Natural killer cell (primary cell): Measurements from ENCODE around the gene DYNC1LI2. TPM values are rescaled to one million over a fixed set of nuclear protein-coding genes. Genes with fewer than 3 reads are reported as not detected.

Experiments
- ATAC-seq, 3 donors: fragments of 150-1000 bp in 2 of 3; fragments of 200-7000 bp in 1 of 3; cut with Tn5 transposase; 1 replicate in 1 of 3; 2 replicates in 2 of 3; pipeline ENCODE4 v1.10.0; 2021; ENCODE audit warnings: mild to moderate bottlenecking in 2 of 3, moderate library complexity in 2 of 3
- DNase-seq, 2 donors: peaks; one replicate each; pipeline versions ENCODE4 v3.0.0 to v3.0.0-alpha.2; 2013 to 2021; ENCODE audit warnings: mixed read lengths in 1 of 2
- H3K27ac ChIP-seq: one replicate; pipeline ENCODE4 v1.5.1; 2013; ENCODE audit warnings: mild to moderate bottlenecking, low read length
- H3K27me3 ChIP-seq: one replicate; pipeline ENCODE4 v1.6.1; 2013; ENCODE audit warnings: low read length; ENCODE audit not compliant: control insufficient read depth, insufficient read depth
- H3K36me3 ChIP-seq: one replicate; pipeline ENCODE4 v1.6.1; 2013; ENCODE audit warnings: low read length; ENCODE audit not compliant: control insufficient read depth, insufficient read depth
- H3K4me1 ChIP-seq: one replicate; pipeline ENCODE4 v1.6.1; 2013; ENCODE audit warnings: low read length; ENCODE audit not compliant: control insufficient read depth, insufficient read depth
- H3K4me3 ChIP-seq: one replicate; pipeline ENCODE4 v1.5.1; 2013; ENCODE audit warnings: low read length
- H3K9me3 ChIP-seq: one replicate; pipeline ENCODE4 v1.6.1; 2013; ENCODE audit warnings: low read length; ENCODE audit not compliant: control insufficient read depth, insufficient read depth
- H3K27ac Mint-ChIP-seq, 2 donors: one replicate each; pipeline ENCODE4 v1.8.0; 2022; ENCODE audit warnings: mild to moderate bottlenecking in 2 of 2, mixed read lengths in 2 of 2, moderate library complexity in 1 of 2
- H3K27me3 Mint-ChIP-seq, 2 donors: one replicate each; pipeline ENCODE4 v1.8.0; 2022; ENCODE audit warnings: low read depth in 2 of 2, mixed read lengths in 2 of 2
- H3K36me3 Mint-ChIP-seq: one replicate; pipeline ENCODE4 v1.8.0; 2022; ENCODE audit warnings: mixed read lengths
- H3K4me1 Mint-ChIP-seq, 2 donors: one replicate each; pipeline ENCODE4 v1.8.0; 2022; ENCODE audit warnings: mixed read lengths in 2 of 2
- H3K4me3 Mint-ChIP-seq: one replicate; pipeline ENCODE4 v1.8.0; 2022; ENCODE audit warnings: mild to moderate bottlenecking, moderate library complexity, mixed read lengths
- H3K9me3 Mint-ChIP-seq, 2 donors: one replicate each; pipeline ENCODE4 v1.8.0; 2022; ENCODE audit warnings: mixed read lengths in 2 of 2
- WGBS: methylation state at CpG from one replicate; pipeline ENCODE4 v1.1.7; 2013; ENCODE audit warnings: missing lambda C conversion rate; ENCODE audit not compliant: insufficient coverage; 5-methylcytosine and 5-hydroxymethylcytosine counted together
- intact Hi-C: fragments of 100-400 bp; cut with micrococcal nuclease; formaldehyde crosslinking; loops from one replicate; pipeline ENCODE4 v1.14.2; 2022
- total RNA-seq, 4 donors: library from RNA; stranded (reverse); fragments of 120-200 nt in 1 of 4; gene quantifications; one replicate each; pipeline versions ENCODE4 v1.2.3 to v1.2.4, GENCODE V29; 2013 to 2022
- TF ChIP-seq, protein P1 (sequence below): fragments of 200-600 bp; IDR thresholded peaks from one replicate; pipeline ENCODE4 v1.8.0; 2022; ENCODE audit warnings: antibody characterized with exemption

Gene DYNC1LI2
- total RNA-seq, 3 donors from 2014 or later (not counting 1 experiment from before 2014, with no cell fraction given): 105 to 115 (median 110) TPM

DNA sequence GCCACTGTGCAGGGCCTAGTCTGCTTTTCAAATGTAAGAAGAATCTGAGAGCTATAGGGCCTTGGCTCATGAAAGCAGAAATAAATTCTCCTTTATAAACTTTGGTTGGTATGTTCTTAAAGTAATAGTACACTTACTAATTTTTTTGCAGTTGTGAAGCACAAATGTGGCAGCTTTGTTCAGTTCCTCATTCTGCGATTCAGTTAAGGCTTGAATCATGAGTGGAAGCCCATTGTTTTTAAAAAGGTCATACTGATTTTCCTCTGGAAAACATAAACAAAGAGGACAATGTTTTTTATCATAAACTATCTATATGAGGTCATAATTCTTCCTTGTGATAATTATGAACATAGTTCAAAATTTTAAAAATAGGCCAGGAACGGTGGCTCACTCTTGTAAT is 23.6 kb upstream of the DYNC1LI2 start:
- TF ChIP-seq, protein P1, sequence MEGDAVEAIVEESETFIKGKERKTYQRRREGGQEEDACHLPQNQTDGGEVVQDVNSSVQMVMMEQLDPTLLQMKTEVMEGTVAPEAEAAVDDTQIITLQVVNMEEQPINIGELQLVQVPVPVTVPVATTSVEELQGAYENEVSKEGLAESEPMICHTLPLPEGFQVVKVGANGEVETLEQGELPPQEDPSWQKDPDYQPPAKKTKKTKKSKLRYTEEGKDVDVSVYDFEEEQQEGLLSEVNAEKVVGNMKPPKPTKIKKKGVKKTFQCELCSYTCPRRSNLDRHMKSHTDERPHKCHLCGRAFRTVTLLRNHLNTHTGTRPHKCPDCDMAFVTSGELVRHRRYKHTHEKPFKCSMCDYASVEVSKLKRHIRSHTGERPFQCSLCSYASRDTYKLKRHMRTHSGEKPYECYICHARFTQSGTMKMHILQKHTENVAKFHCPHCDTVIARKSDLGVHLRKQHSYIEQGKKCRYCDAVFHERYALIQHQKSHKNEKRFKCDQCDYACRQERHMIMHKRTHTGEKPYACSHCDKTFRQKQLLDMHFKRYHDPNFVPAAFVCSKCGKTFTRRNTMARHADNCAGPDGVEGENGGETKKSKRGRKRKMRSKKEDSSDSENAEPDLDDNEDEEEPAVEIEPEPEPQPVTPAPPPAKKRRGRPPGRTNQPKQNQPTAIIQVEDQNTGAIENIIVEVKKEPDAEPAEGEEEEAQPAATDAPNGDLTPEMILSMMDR: no peak
- DNase-seq: no peak

DNA sequence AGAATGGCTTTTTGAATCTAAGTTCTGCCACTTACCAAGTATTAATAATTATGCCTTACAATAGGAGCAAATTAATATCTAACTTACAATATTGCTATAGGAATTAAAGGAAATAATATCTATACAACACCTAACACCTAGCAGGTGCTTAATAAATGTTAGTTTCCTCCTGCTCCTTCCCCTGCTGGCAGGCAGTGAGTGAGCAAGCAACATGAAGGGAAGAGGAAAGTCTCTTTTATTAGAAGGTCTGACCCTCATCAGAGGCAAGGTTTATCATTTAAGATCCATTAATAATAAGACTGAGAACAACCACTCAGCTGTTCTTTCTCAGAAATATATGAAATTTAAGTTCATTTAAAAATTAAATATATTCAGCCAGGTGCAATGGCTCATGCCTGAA is 6.7 kb upstream of the DYNC1LI2 start:
- no peaks in the 10 kb centered on the region for H3K4me1 ChIP-seq
- H3K27ac ChIP-seq: no peak overlapping the region
- no peaks in the 10 kb centered on the region for H3K36me3 ChIP-seq
- no peak for DNase-seq
- no peaks in the 10 kb centered on the region for H3K27me3 ChIP-seq
- no peak for ATAC-seq
- Mint-ChIP-seq H3K4me1 (no peaks in the 10 kb centered on the region), H3K4me3 (no peak overlapping the region), H3K27ac (no peak overlapping the region), H3K36me3 (no peaks in the 10 kb centered on the region), H3K27me3 (peaks cover 1 to 2% of the 10 kb centered on the region in 2 donors), H3K9me3 (no peaks in the 10 kb centered on the region)
- intact Hi-C loops: no loop called here
- H3K4me3 ChIP-seq: no peak overlapping the region
- TF ChIP-seq, protein P1: no peak
- no peaks in the 10 kb centered on the region for H3K9me3 ChIP-seq

More for the DNA sequence above, 23.6 kb upstream of the DYNC1LI2 start:
- Histone ChIP-seq H3K27me3 (no peaks in the 10 kb centered on the region), H3K4me1 (no peaks in the 10 kb centered on the region), H3K36me3 (no peaks in the 10 kb centered on the region), H3K9me3 (no peaks in the 10 kb centered on the region), H3K4me3 (no peak overlapping the region), H3K27ac (no peak overlapping the region)
- H3K4me3 Mint-ChIP-seq: no peak overlapping the region
- no peak for ATAC-seq
- H3K9me3 Mint-ChIP-seq: no peaks in the 10 kb centered on the region
- no peaks in the 10 kb centered on the region for H3K27me3 Mint-ChIP-seq
- intact Hi-C loops: no loop called here
- H3K27ac Mint-ChIP-seq: no peak overlapping the region
- WGBS: 80% methylated on average over 2 of the region's 2 CpGs
- no peaks in the 10 kb centered on the region for H3K36me3 Mint-ChIP-seq
- H3K4me1 Mint-ChIP-seq: no peaks in the 10 kb centered on the region

DNA sequence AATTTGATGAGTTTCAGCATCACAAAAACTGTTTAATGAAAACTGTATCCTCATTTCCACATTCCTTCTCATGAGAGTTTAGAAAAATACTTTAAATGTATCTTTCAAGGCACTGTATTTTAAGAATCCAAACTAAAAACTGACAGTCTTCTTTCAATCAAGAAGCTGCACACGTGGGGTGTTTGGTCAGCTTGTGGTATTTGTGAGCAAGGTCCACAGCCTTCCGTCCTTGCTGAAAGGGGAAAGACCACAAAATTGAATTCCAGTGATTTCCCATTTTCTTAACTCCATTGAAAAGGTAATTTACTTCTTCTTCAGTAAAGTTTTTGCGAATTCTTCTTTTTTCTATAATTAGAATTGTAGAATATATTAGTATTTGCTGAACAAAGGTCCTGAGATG is 3.4 kb upstream of the DYNC1LI2 start:
- WGBS: 47% methylated on average over 2 of the region's 3 CpGs
- H3K27ac Mint-ChIP-seq: no peak overlapping the region
- Histone ChIP-seq H3K36me3 (no peaks in the 10 kb centered on the region), H3K4me1 (peaks cover 17% of the 10 kb centered on the region), H3K27me3 (no peaks in the 10 kb centered on the region), H3K4me3 (no peak overlapping the region), H3K27ac (no peak overlapping the region), H3K9me3 (no peaks in the 10 kb centered on the region)
- no peak overlapping the region for H3K4me3 Mint-ChIP-seq
- no peaks in the 10 kb centered on the region for H3K36me3 Mint-ChIP-seq
- TF ChIP-seq, protein P1: no peak
- DNase-seq (no peak), ATAC-seq (no peak)
- H3K9me3 Mint-ChIP-seq: no peaks in the 10 kb centered on the region
- intact Hi-C loops: no loop called here
- peaks cover 6 to 11% of the 10 kb centered on the region in 2 donors for H3K27me3 Mint-ChIP-seq
- peaks cover 17 to 18% of the 10 kb centered on the region in 2 donors for H3K4me1 Mint-ChIP-seq

DNA sequence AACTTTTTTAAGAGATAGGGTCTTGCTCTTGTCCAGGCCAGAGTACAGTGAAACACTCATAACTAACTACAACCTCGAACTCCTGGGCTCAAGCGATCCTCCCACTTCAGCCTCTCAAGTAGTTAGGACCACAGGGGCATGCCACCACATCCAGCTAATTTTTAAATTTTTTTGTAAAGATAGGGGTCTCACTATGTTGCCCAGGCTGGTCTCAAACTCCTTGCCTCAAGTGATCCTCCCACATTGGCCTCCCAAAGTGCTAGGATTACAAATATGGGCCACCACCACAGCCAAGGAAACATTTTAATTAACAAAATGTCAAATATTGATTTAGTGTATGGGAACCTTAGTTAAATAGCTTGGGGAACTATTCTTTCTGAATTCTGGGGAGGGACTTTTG is 2.8 kb upstream of the DYNC1LI2 start:
- Histone ChIP-seq H3K36me3 (no peaks in the 10 kb centered on the region), H3K4me1 (peaks cover 19% of the 10 kb centered on the region), H3K27me3 (no peaks in the 10 kb centered on the region), H3K4me3 (no peak overlapping the region), H3K27ac (no peak overlapping the region), H3K9me3 (no peaks in the 10 kb centered on the region)
- TF ChIP-seq, protein P1: no peak
- Mint-ChIP-seq H3K9me3 (no peaks in the 10 kb centered on the region), H3K27me3 (peaks cover 6 to 11% of the 10 kb centered on the region in 2 donors), H3K27ac (no peak overlapping the region), H3K36me3 (no peaks in the 10 kb centered on the region), H3K4me3 (no peak overlapping the region), H3K4me1 (peaks cover 23 to 24% of the 10 kb centered on the region in 2 donors)
- intact Hi-C loops: no loop called here
- ATAC-seq (no peak), DNase-seq (no peak)
- 100% methylated on average over 2 of the region's 2 CpGs for WGBS
